RPMI7951 (cell line): ENCODE measurements around the gene PCCB. TPM values are rescaled to one million over a fixed set of nuclear protein-coding genes. Genes with fewer than 3 reads are reported as not detected.
A peak's percentile ranks its signal among the peaks of the same experiment; 100 is the strongest.
"Not testable (repeated sequence)": the region's sequence is repeated elsewhere in the genome, so short reads cannot be mapped to it uniquely, and the experiment has no call there.

Experiments used
- DNase-seq: peaks from one replicate; pipeline ENCODE4 v3.0.0-alpha.2; 2012; ENCODE audit warnings: low read depth
- total RNA-seq: library from RNA; depleted of rRNA; stranded (reverse); fragments of >200 nt; shearing (Covaris generic); gene quantifications from 2 replicates; pipeline ENCODE4 v1.2.3, GENCODE V29; 2014

The PCCB gene
- total RNA-seq, 1 experiment from 2014 or later, result 38.6 TPM

DNA sequence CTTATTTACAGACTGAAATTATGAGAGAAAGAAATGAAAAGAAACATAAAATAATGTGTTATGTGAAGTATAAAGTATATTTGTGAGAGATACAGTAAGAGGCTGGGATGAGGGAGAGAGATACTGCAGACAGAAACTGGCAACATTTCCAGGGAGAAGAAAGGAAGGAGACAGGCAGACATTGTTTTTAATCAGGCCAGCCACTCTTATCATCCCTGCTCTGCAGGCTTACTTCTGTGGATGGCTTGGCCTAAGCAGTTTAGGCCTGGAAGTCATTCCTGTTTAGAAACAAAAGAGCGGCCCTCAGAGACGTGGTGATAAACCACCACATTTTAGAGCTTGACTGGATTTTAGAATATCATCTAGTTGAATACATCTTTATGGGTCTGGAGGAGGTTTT, 12.4 kb downstream of the PCCB start:
- no peak for DNase-seq

DNA sequence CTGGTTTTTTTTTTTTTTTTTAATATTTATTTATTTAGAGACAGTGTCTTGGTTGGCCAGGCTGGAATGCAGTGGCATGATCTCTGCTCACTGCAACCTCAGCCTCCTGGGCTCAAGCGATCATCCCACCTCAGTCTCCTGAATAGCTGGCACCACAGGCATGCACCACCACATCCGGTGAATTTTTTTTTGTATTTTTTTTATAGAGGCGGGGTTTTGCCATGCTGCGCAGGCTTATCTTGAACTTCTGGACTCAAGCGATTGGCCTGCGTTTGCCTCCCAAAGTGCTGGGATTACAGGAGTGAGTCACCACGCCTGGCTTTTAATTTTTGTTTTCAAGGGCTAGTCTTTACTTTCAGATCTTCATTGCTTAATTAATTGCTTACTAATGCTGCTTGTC, 13.1 kb downstream of the PCCB start:
- no peak for DNase-seq

DNA sequence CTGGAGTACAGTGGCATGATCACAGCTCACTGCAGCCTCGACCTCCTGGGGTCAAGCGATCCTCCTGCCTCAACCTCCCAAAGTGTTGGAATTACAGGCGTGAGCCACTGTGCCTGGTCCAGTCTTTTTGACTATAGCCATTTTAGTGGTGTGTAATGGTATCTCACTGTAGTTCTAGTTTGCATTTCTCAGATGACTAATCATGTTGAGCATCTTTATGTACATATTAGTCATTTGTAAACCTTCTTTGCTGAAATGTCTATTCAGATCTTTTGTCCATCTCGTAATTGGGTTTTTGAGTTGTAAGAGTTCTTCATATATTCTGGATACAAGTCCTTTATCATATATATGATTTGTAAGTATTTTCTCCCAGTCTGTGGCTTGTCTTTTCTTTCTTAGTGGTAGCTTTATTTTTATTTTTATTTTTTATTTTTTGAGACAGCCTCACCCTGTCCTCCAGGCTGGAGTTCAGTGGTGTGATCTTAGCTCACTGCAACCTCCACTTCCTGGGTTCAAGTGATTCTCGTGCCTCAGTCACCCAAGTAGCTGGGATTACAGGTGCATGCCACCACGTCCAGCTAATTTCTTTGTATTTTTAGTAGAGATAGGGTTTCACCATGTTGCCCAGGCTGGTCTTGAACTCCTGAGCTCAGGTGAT, 16.5 kb downstream of the PCCB start:
- DNase-seq, result peak; percentile 36

DNA sequence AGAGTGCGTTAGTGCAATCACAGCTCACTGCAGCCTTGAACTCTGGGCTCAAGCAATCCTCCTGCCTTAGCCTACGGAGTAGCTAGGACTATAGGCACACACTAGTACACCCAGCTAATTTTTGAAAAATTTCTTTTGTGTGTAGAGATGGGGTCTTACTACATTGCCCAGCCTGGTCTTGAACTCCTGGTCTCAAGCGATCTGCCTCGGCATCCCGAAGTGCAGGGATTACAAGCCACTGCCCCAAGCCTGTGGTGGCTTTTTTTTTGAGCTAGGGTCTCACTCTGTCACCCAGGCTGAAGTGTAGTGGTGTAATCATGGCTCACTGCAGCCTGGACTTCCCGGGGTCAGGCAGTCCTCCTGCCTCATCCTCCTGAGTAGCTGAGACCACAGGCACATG, 17.1 kb downstream of the PCCB start:
- no peak for DNase-seq

DNA sequence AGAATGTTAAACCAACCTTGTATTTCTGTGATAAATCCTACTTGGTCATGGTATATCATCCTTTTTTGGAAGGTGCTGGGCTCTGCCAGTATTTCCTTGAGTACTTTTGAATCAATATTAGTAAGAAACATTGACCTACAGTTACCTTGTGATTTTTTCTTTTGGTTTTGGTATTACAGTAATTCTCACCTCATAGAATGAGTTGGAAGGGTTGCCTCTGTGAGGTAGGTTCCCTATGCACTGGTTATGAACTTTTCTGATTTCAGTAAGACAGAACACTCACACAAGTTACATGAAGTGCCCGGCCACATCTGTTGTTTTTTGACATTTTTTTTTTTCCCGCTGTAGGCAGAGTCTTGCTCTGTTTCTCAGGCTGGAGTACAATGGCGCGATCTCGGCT, 20.0 kb downstream of the PCCB start:
- DNase-seq, result no peak

DNA sequence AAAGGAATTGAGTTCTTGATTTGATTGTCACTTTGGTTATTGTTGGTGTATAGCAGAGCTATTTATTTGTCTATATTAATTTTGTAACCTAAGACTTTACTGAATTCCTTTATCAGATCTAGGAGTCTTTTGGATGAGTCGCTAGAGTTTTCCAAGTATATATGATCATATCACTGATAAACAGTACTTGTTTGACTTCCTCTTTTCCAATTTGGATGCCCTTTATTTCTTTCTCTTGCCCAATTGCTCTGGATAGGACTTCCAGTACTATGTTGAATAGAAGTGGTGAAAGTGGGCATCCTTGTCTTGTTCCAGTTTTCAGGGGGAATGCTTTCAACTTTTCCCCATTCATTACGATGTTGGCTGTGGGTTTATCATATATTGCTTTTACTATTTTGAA, 21.5 kb downstream of the PCCB start:
- not testable (repeated sequence) for DNase-seq

DNA sequence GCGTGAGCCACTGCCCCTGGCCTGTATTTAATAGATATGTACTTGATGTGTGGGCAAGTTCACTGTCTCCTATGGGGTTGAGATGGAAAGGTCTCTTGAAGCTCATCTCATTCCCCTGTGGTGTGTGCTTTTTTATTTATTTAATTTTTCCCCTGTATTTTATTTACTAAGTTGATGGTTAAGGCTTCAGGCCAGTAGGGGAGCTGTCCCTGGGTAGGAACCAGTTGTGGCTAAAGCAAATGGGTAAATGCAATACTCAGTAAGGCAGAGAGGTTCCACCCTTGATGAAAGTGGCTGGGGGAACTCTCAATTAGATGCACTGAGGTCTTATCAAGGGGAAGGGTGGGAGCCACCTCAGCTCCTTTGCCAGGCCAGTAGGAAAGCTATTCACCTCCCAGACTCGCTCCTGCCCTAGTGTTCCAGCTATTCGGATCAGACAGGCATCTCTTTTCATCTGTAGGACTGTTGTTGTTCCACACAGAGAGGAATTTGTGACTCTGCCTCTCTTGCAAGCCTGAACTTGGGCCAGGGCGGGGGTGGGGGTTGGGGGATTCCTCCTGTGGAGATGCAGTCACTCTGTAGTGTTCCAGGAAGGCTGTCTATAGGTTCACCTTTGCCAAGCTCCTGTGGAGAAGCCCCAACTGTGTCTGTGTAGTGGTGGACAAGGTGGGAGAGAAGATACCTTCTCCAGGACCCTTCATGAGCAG, 26.1 kb downstream of the PCCB start:
- no peak for DNase-seq

DNA sequence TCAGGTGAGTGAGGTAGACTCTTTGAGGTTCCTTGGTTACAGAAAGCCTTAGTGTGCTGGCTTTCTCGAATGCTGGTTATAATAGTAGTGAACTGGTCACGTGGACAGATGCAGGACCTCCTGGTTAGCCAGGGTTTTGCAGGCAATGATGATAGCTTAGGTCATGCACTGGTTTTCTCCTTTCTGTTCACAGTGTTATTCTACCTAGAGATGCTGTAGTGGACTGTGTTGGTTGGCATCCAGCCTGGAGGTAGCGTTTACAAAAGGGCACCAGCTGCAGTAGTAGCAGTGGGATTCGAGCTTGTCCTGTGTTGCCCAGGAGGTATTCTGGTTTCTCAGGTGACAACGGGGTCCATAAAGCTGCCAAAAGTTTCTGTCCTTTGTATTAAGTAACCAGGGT, 27.0 kb downstream of the PCCB start:
- no peak for DNase-seq

DNA sequence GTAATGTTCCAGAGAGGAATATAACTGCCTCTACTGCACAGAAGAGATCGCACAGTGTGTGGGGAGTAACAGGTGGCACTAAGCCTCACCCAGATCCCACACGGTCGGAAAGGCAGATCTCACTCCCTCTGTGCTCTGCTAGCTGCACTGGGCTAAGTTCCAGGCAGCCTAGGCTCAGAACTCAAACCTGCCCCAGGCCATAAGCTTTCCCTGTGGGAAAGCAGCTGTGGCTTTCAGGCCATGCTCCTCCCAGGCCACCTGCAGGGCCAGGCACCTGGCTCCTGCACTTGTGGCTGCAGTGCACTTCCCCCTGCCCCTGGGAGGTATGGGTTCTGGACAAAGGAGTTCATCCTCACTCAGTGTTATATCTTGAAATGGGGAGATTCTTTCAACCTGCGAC, 27.5 kb downstream of the PCCB start:
- peak; percentile 21 for DNase-seq

DNA sequence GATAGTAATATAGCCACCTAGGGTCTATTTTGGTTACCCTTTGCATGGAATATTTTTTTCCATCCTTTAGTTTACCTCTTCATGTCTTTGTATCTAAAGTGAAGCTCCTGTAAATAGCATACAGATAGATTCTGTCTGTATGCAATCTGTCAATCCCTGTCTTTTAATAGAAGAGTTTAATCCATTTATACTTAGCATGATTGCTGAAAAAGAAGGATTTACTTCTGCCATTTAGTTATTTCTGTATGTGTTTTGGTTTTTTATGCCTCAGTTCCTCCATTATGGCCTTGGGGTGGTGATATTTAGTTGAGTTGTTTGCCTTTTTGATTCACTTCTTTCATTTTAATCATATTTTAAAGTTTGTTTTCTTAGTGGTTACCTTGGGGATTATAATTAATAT, 29.0 kb downstream of the PCCB start:
- DNase-seq, result no peak

DNA sequence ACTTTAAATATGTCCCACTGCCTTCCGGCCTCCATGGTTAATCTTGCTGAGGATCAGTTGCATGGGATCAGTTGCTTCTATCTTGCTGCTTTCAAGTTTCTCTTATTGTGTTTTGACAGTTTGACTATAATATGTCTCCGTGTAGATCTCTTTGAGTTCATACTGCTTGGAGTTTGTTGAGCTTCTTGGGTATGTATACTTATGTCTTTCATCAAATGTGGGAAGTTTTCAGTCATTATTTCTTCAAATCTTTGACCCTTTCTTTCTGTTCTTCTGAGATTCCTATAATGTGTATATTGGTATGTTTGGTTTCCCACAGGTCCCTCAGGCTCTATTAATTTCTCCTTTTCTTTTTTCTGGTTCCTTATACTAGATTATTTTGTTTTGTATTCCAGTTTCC, 30.8 kb downstream of the PCCB start:
- DNase-seq, result no peak

DNA sequence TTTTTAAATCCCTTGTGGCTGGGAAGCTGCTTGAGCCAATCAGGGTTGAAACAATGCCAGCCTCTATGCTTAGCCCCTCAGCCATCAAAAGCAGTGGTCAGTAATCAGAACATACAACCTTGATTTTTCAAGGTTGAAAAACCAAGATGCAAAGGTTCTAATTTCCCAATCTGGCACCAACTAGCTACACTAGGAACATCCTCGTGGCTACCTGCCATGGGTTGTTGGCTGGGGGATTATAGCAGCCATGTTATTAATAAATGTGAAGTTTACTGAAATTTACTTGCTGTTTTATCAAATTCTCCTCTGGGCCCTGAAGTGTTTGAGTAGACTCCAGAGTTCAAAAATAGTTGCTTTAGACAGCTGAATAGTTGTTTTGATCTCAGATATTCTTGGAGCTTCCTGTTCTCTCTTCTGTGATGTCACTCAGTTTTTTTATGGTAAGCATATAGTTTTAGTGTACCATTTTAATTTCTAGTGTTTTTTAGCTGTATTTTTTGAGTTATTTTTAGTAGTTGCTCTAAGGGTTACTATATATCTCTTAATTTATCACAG, 31.9 kb downstream of the PCCB start:
- no peak for DNase-seq

DNA sequence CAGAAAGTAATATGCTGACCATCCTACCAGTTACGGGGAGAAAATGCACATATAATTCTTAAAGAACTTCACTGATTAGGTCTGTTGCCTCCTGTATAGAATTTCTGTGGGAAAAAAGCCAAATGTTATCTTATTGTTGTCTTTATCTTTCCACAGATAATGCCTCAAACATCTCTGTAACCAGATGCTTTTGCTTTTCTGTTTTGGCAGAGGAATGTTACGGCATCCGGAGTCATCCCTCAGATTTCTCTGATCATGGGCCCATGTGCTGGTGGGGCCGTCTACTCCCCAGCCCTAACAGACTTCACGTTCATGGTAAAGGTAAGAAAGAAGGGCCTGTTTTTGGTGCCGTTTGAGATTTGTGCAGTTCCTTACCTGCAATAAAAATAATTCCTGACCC, 33.5 kb downstream of the PCCB start:
- DNase-seq, result no peak

DNA sequence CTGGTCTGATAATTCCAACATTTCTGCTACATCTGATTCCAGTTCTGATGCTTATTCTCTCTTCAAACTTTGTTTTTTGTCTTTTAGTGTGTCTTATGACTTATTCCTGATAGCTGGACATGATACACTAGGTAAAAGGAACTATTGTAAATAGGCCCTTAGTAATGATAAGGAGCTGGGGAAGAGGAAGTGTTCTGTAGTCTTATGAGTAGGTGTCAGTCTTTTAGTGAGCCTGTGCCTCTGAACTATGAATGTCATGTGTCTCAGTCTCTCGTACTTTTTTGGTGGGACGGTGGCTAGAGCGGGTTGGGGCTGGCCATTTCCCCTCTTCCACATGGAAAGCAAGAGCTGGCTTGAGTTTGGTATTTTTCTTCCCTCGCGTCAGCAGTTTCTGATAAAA, 41.2 kb downstream of the PCCB start:
- DNase-seq, result no peak

DNA sequence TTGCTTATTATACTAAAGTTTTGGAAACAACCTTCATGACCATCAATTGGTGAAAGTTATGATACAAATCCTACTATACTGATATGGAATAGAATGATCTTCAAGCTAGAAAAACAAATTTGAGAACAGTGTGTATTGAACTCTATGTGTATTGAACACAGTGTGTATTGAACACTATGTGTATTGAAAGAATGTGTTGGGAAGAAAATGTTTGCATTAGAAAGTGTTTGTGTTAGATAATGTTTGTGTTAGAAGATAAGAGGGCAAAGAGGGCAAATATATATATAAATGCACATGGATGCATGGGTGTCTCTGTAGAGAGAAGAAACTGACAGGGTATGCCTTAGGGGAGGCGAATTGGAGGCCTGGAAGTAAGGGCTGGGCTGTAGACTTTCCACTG, 42.4 kb downstream of the PCCB start:
- DNase-seq, result no peak

DNA sequence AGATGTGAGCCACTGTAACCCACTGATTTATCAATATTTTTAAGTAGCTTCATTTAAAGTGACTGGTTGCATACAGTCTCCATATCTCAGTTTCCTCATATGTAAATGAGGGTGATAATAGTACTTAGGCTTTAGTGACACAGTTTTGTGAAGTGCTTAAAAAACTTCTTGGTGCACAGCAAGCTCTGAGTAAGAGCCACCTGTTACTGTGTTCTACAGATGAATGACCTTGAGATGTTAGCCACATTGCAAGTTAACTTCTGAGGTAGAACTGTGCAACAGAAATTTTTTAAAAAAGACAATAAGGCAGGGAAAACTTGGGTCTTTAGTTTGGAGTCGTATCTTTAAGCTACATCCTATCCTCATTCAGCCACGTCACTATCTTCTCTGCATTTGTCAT, 43.1 kb downstream of the PCCB start:
- no peak for DNase-seq

DNA sequence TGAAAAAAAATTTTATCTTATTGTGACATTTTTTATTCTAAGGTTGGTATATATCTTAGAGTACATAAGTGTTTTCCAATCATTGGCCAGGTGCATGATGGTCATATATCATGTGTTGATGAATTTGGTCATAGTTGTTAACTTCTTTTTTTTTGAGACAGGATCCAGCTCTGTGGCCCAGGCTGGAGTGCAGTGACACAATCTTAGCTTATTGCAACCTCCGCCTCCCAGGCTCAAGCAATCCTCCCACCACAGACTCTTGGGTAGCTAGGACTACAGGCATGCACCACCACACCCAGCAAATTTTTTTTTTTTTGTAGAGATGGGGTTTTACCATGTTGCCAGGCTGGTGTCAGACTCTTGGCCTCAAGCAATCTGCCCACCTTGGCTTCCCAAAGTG, 44.0 kb downstream of the PCCB start:
- no peak for DNase-seq

DNA sequence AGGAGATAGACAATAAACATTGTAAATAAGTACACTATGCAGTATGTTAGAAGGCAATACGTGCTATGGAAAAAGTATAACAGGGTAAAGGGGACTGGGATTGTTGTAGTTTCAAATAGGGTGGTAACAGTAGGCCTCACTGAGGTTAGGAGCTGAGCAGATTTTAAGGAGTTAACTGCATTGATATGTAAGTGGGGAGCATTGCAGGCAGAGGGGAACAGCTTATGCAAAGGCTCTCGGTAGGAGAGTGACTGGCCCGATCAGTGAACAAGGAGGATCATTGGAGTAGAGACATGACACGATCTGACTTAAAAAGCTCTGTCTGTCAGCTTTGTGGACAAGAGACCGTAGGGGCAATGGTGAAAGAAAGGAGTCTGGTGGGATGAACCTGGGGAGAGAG, 46.8 kb downstream of the PCCB start:
- DNase-seq, result no peak

DNA sequence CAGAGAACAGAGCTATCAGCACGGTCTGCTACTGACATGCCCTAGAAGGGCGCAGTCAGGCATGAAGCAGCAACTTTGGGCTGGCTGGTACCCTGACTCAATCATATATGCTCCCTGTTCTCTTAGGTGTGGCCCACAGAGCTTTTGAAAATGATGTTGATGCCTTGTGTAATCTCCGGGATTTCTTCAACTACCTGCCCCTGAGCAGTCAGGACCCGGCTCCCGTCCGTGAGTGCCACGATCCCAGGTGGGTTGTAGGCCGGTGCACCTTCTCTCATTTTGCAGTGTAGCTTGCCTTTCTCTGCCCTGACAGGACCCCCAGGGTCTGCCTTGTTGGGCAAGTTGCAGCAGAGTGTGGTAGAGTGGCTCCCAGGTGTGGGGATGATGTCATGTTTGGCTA, 47.7 kb downstream of the PCCB start:
- no peak for DNase-seq

DNA sequence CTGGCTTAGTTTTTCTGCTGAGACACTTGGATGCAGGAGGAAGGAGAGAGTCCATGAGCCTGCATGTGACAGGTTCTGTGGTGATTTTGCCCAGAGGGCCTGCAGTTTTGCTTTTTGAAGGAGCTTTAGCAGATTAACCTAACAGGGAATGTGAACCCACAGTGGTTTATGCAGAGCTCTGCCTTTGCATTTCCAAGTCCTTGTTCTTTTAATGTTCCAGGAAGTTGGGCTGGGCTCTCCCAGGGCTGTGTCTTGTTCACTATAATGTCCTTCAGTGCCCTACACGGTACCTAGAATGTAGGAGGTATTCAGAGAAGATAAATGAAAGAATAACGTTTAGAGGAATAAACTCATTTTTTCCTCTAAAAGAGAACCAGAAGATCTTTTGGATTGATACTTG, 50.3 kb downstream of the PCCB start:
- no peak for DNase-seq

DNA sequence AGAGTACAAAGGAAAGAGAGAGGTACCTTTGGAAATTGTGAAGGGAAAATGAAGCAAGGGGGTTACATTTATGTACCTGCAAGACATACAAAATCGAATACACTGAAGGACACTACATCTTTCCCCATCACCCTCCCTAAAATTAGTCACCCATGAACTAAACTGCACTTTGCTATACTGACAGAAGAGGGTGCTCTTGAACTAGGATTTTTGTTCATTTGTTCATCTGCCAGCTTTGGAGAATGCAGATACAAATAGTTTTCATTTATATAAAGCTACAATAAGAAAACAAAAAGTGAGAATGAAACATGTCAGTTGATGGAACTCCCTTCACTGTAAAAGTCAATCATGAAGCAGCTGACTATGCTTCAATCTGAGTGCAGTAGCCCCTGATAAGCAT, 55.7 kb downstream of the PCCB start:
- peak; percentile 51 for DNase-seq

DNA sequence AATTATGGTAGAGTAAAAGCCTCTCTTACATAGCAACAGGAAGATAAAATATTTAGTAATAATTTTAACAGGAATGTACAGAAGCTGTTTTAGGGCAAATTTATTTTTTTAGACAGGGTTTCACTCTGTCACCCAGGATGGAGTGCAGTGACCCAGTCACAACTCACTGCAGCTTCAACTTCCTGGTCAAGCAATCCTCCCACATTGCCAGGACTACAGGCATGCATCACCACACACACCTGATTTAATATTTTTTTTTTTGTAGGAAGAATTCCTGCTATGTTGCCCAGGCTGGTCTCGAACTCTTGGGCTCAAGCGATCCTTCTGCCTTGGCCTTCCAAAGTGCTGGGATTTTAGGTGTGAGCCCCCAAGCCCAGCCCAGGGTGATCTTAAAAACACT, 61.1 kb downstream of the PCCB start:
- no peak for DNase-seq

DNA sequence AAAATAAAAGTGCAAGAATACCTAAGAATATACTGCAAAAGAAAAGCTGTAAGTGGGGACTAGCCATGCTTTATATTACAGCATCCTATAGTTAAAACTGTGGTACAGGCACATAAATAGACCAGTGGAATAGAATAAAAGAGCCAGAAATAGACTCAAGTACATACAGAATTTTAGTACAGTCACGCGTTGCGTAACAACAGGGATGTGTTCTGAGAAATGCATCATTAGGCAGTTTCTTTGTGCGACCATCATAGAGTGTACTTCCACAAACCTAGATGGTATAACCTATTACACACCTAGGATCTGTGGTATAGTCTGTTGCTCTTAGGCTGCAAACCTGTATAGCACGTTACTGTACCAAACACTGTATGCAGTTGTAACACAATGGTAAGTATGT, 61.8 kb downstream of the PCCB start:
- DNase-seq, result no peak

DNA sequence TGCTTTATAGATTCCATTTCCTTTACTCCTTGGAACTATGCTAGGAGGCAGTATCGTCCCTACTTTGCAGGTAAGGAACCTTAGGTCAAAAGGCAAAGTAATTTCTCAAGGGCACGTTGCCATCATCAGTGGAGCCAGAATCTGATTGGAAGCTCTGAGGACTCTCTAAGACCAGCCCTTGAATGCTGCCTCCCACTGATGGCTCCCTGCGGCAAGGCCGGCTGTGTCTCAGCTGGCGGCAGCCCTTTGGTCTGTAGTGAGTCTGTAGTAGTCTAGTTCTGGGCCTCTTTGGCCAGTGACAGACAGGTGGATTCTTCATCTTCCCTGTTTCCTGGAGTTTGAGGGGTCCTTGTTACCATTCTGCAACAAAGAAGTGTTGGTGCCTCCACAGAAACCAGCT, 76.2 kb downstream of the PCCB start:
- no peak for DNase-seq
